Right atrium auricular region (tissue), 2 donors: Measurements from ENCODE around the gene ALDOC. TPM values are rescaled to one million over a fixed set of nuclear protein-coding genes. Genes with fewer than 3 reads are reported as not detected.

Source experiments
- DNase-seq: peaks from one replicate; pipeline ENCODE4 v3.0.0-alpha.2; 2019; ENCODE audit warnings: low spot score
- H3K27ac ChIP-seq, 2 donors: fragments of 200-600 bp; sonication (generic); 1 replicate in 1 of 2; 2 replicates in 1 of 2; pipeline ENCODE4 v1.5.1; 2016 to 2019
- H3K27me3 ChIP-seq, 2 donors: fragments of 200-600 bp; sonication (generic); one replicate each; pipeline versions ENCODE4 v1.5.1 to v1.6.0; 2017 to 2019
- H3K36me3 ChIP-seq: fragments of 200-600 bp; sonication (generic); one replicate; pipeline ENCODE4 v1.5.1; 2016
- H3K4me1 ChIP-seq, 2 donors: fragments of 200-600 bp; sonication (generic); one replicate each; pipeline versions ENCODE4 v1.5.1 to v1.6.0; 2017 to 2019
- H3K4me3 ChIP-seq, 2 donors: fragments of 200-600 bp; sonication (generic); 1 replicate in 1 of 2; 2 replicates in 1 of 2; pipeline ENCODE4 v1.5.1; 2017 to 2019; ENCODE audit warnings: mild to moderate bottlenecking in 1 of 2, moderate library complexity in 1 of 2
- H3K9me3 ChIP-seq, 2 donors: fragments of 200-600 bp; sonication (generic); one replicate each; pipeline ENCODE4 v1.5.1; 2019
- total RNA-seq, 2 donors: library from RNA; depleted of rRNA; stranded (reverse); fragments of >200 nt; gene quantifications; one replicate each; pipeline ENCODE4 v1.1.0, GENCODE V29; 2016
- TF ChIP-seq, protein P1 (sequence below), 2 donors: fragments of 200-600 bp; sonication (generic); IDR thresholded peaks; one replicate each; pipeline ENCODE4 v1.5.1; 2019; ENCODE audit warnings: antibody characterized with exemption in 2 of 2

ALDOC gene
- total RNA-seq, 2 donors from 2014 or later, result 355 to 363 TPM

DNA sequence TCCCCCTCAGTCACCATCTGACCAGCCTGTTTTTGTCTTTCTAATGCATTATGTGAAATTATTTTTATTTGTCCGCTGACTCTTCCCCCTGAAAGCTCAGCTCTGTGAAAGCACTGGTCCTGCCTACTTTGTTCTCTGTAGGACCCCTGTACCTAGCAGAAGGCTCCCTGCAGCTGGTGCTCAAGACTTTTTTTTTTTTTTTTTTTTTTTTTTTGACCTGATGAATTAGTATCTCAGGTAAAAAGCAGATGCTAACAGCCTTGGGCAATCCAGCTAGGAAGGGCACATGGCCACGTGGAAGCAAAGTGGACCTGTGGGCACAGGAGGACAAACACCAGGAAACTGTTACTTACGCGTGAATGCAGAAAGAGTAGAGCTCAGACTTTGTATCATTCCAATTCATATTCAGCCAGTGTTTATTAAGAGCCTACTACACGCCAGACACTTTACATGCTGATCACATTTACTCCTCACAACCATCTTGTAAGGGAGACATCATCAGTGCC lies 23.6 kb downstream of the ALDOC start:
- H3K27ac ChIP-seq, result peak overlapping the region in 1 of 2 donors; percentile 80
- peaks cover 41% of the 10 kb centered on the region for H3K36me3 ChIP-seq
- TF ChIP-seq, protein P1, sequence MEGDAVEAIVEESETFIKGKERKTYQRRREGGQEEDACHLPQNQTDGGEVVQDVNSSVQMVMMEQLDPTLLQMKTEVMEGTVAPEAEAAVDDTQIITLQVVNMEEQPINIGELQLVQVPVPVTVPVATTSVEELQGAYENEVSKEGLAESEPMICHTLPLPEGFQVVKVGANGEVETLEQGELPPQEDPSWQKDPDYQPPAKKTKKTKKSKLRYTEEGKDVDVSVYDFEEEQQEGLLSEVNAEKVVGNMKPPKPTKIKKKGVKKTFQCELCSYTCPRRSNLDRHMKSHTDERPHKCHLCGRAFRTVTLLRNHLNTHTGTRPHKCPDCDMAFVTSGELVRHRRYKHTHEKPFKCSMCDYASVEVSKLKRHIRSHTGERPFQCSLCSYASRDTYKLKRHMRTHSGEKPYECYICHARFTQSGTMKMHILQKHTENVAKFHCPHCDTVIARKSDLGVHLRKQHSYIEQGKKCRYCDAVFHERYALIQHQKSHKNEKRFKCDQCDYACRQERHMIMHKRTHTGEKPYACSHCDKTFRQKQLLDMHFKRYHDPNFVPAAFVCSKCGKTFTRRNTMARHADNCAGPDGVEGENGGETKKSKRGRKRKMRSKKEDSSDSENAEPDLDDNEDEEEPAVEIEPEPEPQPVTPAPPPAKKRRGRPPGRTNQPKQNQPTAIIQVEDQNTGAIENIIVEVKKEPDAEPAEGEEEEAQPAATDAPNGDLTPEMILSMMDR (IDR thresholded peaks at IDR 0.05), result no peak
- peak overlapping the region; percentile 60 to 88 for H3K4me3 ChIP-seq
- H3K9me3 ChIP-seq, result no peaks in the 10 kb centered on the region
- H3K4me1 ChIP-seq, result peaks cover 0 to 25% of the 10 kb centered on the region in 2 donors
- DNase-seq, result no peak
- H3K27me3 ChIP-seq, result no peaks in the 10 kb centered on the region

DNA sequence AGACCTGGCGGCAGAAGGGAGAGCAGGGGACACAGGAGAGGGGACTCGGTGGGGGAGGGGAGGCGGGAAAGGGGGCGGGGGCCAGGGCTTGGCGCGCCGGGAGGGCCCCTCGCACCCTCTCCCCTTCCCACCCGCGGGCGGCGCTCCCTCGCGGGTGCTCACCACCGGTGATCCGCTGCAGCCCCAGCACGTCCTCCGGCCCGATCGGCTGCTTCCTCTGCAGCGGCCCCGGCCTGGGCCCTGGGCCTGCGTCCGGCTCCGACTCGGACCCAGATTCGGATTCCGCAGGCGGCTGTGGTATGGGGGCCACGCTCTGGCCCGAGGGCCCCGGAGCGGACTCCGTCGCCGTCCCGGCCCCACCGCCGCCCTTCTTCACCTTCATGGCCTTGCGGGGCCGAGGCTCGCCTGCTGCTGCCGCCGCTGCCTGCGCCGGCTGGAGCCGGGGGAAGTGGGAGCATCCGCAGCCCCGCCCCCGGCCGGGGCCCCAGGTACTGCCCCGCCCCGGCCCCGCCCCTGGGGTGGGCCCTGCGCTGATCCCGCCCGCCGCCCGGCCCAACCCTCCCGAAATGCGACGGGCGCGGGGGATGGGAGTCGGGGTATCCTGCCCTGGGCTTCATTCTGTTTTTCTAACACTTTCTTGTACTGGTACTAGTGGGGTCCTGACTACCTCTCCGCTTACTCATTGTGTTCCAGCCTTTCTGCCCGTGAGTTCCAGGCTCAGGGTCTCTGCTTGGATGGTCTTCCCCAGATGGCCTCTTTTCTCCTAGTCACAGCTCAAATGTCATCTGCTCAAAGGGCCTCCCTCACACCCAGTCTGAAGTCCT lies 24.3 kb downstream of the ALDOC start, which contains the start of gene UNC119:
Gene UNC119 (minus strand): TSS at position 449 of the 824 bp plus-strand sequence. CDS start 67 bp downstream, at position 382.
- TF ChIP-seq, protein P1 (IDR thresholded peaks at IDR 0.05), result no peak
- H3K27ac ChIP-seq, result peak within 1 kb of the TSS; percentile 61 to 80
- H3K4me1 ChIP-seq, result peaks cover 0 to 25% of the 10 kb centered on the region in 2 donors
- DNase-seq, result no peak
- no peaks in the 10 kb centered on the region for H3K9me3 ChIP-seq
- peaks cover 38% of the 10 kb centered on the region for H3K36me3 ChIP-seq
- H3K27me3 ChIP-seq, result no peaks in the 10 kb centered on the region
- peak within 1 kb of the TSS; percentile 60 to 88 for H3K4me3 ChIP-seq

DNA sequence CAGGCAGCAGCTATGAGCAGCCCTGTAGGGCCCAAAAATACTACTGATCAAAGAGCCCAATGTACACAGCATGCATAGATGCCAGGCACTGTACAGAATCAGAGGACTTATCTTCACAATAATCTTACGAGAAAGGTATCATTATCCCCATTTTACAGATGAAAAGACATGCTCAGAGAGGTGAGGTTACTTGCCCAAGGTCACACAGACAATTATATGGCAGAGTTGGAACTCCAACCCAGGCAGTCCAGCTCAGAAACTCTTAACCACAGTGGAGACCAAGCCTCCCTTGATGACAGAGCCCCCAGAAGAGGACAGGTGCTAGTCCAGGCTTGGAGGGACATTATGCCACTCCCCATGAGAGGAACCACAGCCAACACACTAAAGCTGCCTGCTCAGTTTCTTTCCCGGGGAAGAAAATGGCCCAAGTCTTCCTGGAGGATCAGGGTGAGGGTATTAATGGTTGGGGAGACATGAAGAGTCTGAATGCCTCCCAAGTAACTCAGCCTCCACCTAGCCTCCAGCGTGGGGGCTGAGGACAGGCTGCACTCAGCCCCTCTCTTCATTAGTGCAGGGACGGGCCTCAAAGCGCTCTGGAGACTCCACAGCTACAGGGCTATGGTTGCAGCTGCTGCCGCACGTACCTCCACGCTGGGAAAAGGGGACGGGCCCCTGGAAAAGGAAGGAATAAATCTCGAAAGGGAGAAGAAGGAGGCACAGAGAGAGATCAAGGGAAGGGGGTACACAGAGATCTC lies 25.1 kb downstream of the ALDOC start:
- Histone ChIP-seq H3K27me3 (no peaks in the 10 kb centered on the region), H3K27ac (peak overlapping the region; percentile 61 to 80), H3K4me3 (peak overlapping the region; percentile 60 to 88), H3K36me3 (peaks cover 39% of the 10 kb centered on the region), H3K9me3 (no peaks in the 10 kb centered on the region), H3K4me1 (peaks cover 0 to 25% of the 10 kb centered on the region in 2 donors)
- TF ChIP-seq, protein P1 (IDR thresholded peaks at IDR 0.05), result no peak
- DNase-seq, result no peak

DNA sequence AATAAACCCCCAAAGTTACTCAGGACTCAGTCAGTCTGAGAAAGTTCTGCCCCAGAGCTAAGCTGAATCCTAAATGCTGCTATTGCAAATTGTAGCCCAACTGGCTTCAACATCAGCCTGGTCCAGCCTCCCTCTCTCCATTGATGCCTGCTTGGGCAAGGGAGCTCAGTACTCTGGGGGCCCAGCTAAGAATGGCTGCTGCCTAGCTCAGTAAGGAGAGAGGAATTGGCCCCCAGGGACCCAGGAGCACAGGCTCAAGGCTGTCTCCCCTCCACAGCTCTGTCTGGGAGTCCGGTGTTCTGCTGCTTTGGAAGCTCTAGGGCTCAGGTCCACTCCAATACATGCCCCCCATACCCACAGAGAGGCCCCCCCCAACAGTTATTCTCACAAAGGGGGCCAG lies 25.8 kb downstream of the ALDOC start:
- no peaks in the 10 kb centered on the region for H3K9me3 ChIP-seq
- no peak overlapping the region for H3K27ac ChIP-seq
- TF ChIP-seq, protein P1 (IDR thresholded peaks at IDR 0.05), result no peak
- no peaks in the 10 kb centered on the region for H3K27me3 ChIP-seq
- H3K36me3 ChIP-seq, result peaks cover 35% of the 10 kb centered on the region
- peaks cover 0 to 25% of the 10 kb centered on the region in 2 donors for H3K4me1 ChIP-seq
- DNase-seq, result no peak
- H3K4me3 ChIP-seq, result no peak overlapping the region

DNA sequence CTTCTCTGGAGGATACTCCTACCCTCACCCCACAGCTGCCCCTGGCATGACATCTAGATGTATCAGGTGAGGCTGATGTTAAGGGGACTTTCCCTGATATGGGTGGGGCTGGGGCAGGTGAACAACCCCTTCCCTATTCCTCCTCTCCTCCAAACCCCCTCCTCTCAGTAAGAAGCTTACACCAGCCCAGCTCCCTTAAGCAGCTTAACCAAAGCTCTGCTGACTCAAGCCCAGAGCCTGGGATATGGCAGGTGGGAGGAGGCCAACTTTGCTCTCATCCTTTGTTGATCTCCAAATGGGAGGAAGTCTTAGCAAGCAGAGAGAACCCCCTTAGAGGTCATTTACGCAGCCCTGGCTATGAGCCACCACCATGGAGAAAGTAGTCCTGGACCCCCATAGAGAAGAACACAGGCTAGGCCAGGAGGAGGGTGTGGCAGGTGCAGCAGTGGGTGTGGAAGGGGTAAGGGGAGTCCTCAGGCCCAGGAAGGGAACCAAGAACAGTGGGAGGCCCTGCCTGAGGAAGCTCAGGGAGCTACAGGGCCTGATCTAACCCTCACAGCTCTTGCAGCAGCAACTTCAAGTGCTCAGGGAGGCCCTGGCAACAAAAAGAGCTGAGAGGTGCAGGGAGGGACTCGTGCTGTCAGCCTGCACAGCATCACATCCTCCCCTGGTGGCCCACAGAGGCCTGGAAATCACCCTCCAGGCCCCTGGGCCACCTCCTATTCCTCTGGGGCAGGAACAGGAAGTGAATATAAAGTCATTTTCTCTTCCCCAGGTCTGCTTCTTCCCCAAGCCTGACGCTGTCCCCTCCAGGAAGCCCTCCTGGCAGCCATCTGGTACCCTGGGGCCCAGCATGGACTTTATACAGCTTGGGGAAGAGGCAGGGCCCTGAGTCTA lies 27.2 kb downstream of the ALDOC start:
- TF ChIP-seq, protein P1 (IDR thresholded peaks at IDR 0.05), result no peak
- H3K36me3 ChIP-seq, result peaks cover 23% of the 10 kb centered on the region
- no peaks in the 10 kb centered on the region for H3K9me3 ChIP-seq
- peaks cover 0 to 25% of the 10 kb centered on the region in 2 donors for H3K4me1 ChIP-seq
- no peaks in the 10 kb centered on the region for H3K27me3 ChIP-seq
- H3K4me3 ChIP-seq, result no peak overlapping the region
- no peak overlapping the region for H3K27ac ChIP-seq
- no peak for DNase-seq
